H4 (cell line): ENCODE results near the gene ADSS1. TPM values are rescaled to one million over a fixed set of nuclear protein-coding genes. Genes with fewer than 3 reads are reported as not detected.
A peak's percentile ranks its signal among the peaks of the same experiment; 100 is the strongest.

Source experiments
- DNase-seq: peaks from one replicate; pipeline ENCODE4 v3.0.0-alpha.2; 2015; ENCODE audit warnings: low spot score
- total RNA-seq: library from RNA; depleted of rRNA; stranded (reverse); fragments of >200 nt; shearing (Covaris generic); gene quantifications from 2 replicates; pipeline ENCODE4 v1.2.3, GENCODE V29; 2014

ADSS1 gene
- total RNA-seq, 1 experiment from 2014 or later: 3.7 TPM

GRCh38 chr14:104687601-104688504 lies 36.2 kb upstream of the ADSS1 start:
- peak; percentile 83 for DNase-seq

GRCh38 chr14:104688505-104689108 lies 35.4 kb upstream of the ADSS1 start:
- DNase-seq: peak; percentile 31

- DNase-seq: peak; percentile 35
Measured at GRCh38 chr14:104689109-104689880, 34.7 kb upstream of the ADSS1 start, which contains the start of gene INF2. Gene INF2 (plus strand): TSS chr14:104689618. CDS start chr14:104701366, 11,748 bp downstream.

GRCh38 chr14:104689881-104690711 lies 33.9 kb upstream of the ADSS1 start:
- no peak for DNase-seq

- no peak for DNase-seq
Measured at GRCh38 chr14:104690861-104691455, 33.1 kb upstream of the ADSS1 start.

GRCh38 chr14:104691546-104692260 lies 32.3 kb upstream of the ADSS1 start:
- no peak for DNase-seq

- DNase-seq: no peak
Measured at GRCh38 chr14:104692261-104692938, 31.6 kb upstream of the ADSS1 start.

- no peak for DNase-seq
Measured at GRCh38 chr14:104692939-104693315, 31.1 kb upstream of the ADSS1 start.

- DNase-seq: no peak
Measured at GRCh38 chr14:104693482-104694431, 30.3 kb upstream of the ADSS1 start.

- peak; percentile 27 for DNase-seq
Measured at GRCh38 chr14:104694475-104694950, 29.5 kb upstream of the ADSS1 start.

GRCh38 chr14:104694991-104695659 lies 28.9 kb upstream of the ADSS1 start:
- DNase-seq: peak; percentile 59

- DNase-seq: no peak
Measured at GRCh38 chr14:104695660-104696000, 28.4 kb upstream of the ADSS1 start.

- DNase-seq: no peak
Measured at GRCh38 chr14:104696671-104697316, 27.2 kb upstream of the ADSS1 start.

- DNase-seq: no peak
Measured at GRCh38 chr14:104697317-104697703, 26.7 kb upstream of the ADSS1 start.

GRCh38 chr14:104697892-104698583 lies 26.0 kb upstream of the ADSS1 start:
- no peak for DNase-seq

- no peak for DNase-seq
Measured at GRCh38 chr14:104698688-104699425, 25.2 kb upstream of the ADSS1 start.
